Right lobe of liver (tissue), 6 donors: Measurements from ENCODE around the gene PSD4. TPM values are rescaled to one million over a fixed set of nuclear protein-coding genes. Genes with fewer than 3 reads are reported as not detected.

Source experiments
- ATAC-seq, 4 donors: fragments of 200-7000 bp; cut with Tn5 transposase; one replicate each; pipeline ENCODE4 v1.9.1; 2020; ENCODE audit warnings: mild to moderate bottlenecking in 4 of 4, moderate library complexity in 4 of 4
- DNase-seq, 3 donors: peaks; one replicate each; pipeline ENCODE4 v3.0.0-alpha.2; 2020
- H3K27ac ChIP-seq, 3 donors: fragments of 200-600 bp; one replicate each; pipeline ENCODE4 v1.8.0; 2022
- H3K27me3 ChIP-seq, 2 donors: fragments of 200-600 bp; one replicate each; pipeline ENCODE4 v1.8.0; 2022
- H3K36me3 ChIP-seq, 4 donors: fragments of 200-600 bp; sonication (generic) in 1 of 4; one replicate each; pipeline versions ENCODE4 v1.5.1 to v1.8.0; 2017 to 2022; ENCODE audit warnings: control low read depth in 1 of 4
- H3K4me1 ChIP-seq, 4 donors: fragments of 200-600 bp; sonication (generic) in 1 of 4; one replicate each; pipeline versions ENCODE4 v1.5.1 to v1.8.0; 2017 to 2022; ENCODE audit warnings: control low read depth in 1 of 4
- H3K4me3 ChIP-seq, 3 donors: fragments of 200-600 bp; one replicate each; pipeline ENCODE4 v1.8.0; 2022
- H3K9me3 ChIP-seq, 4 donors: fragments of 200-600 bp; sonication (generic) in 1 of 4; one replicate each; pipeline versions ENCODE4 v1.5.1 to v1.8.0; 2017 to 2022; ENCODE audit warnings: control low read depth in 1 of 4
- CTCF ChIP-seq, 4 donors: fragments of 200-600 bp in 3 of 4; fragments of 450-650 bp in 1 of 4; IDR thresholded peaks; one replicate each; pipeline versions ENCODE4 v1.5.1 to v1.8.0; 2016 to 2022; ENCODE audit warnings: antibody characterized with exemption in 4 of 4, mild to moderate bottlenecking in 2 of 4
- POLR2A ChIP-seq: fragments of 450-650 bp; IDR thresholded peaks from one replicate; pipeline ENCODE4 v1.6.1; 2017; ENCODE audit warnings: antibody characterized with exemption, mild to moderate bottlenecking
- WGBS: methylation state at CpG from one replicate; pipeline ENCODE4 v1.1.6; 2018; ENCODE audit warnings: low coverage, low lambda C conversion rate; ENCODE audit not compliant: insufficient coverage; ENCODE audit errors: missing lambda C conversion rate; 5-methylcytosine and 5-hydroxymethylcytosine counted together
- intact Hi-C, 2 donors: fragments of 100-400 bp; cut with DNase I; formaldehyde crosslinking; loops; one replicate each; pipeline versions ENCODE4 v1.11.2 to v1.14.1; 2022
- total RNA-seq, 6 experiments: library from RNA; depleted of rRNA in 2 of 6; stranded (reverse); fragments of >200 nt in 2 of 6; fragmentation: NEBNext Ultra II Directional in 3 of 6; extraction: Animal tissue kit (Norgen Biotek cat#: 25700) in 3 of 6; gene quantifications; one replicate each; pipeline versions ENCODE4 v1.1.0 to v1.2.4, GENCODE V29; 2016 to 2023
- donor health status: DM: no; HTN: yes; CAD: no.
- donor health status: DM: no; HTN: no; CAD: no.
- donor health status: DM: no; HTN: no; CAD: no.
- donor health status: DM: no; HTN: yes; CAD: no.
- donor health status: DM: no; HTN: yes; CAD: no.

PSD4 gene
- total RNA-seq, 6 experiments from 2014 or later: 38.0 to 77.8 (median 58.7) TPM

DNA sequence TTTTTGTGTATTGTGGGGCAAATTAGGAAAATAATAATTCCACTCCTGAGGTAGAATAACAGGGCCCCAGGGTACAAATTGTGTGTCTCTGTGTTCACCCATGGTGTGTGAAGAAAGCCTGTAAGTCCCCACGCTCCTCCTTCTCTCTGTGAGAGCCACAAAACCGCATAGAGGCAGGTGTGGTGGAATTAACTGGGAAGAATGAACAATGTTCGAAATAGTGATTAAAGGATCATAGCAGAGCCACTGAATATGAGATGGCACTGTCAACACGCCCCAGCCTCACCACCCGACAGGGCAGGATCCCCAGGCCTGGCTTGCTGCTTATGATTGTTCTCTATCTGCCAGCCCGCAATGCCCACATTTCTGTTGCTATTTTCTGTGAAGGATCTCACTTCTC is 32.3 kb upstream of the PSD4 start:
- DNase-seq (no peak), ATAC-seq (no peak)
- Histone ChIP-seq H3K4me1 (no peaks in the 10 kb centered on the region), H3K4me3 (no peak overlapping the region), H3K27me3 (no peaks in the 10 kb centered on the region), H3K27ac (no peak overlapping the region), H3K36me3 (no peaks in the 10 kb centered on the region), H3K9me3 (no peaks in the 10 kb centered on the region)
- TF ChIP-seq POLR2A: no peak
- no peak for TF ChIP-seq CTCF (IDR thresholded peaks at IDR 0.05)
- intact Hi-C loops: no loop called here
- WGBS: 96% methylated on average over 2 of the region's 6 CpGs

DNA sequence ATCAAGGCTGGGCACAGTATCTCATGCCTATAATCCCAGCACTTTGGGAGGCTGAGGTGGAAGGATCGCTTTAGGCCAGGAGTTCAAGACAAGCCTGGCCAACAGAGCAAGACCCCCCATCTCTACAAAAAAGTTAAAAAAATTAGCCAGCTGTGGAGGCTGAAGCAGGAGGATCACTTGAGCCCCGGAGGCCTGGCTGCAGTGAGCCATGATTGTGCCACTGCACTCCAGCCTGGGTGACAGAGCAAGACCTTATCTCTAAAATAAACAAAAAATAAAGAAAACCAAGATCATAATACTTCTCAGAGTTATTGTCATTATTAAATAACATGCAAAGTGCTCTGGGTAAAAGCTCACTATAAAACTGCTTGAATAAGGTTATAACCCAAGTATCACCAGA is 31.5 kb upstream of the PSD4 start:
- no peaks in the 10 kb centered on the region for H3K36me3 ChIP-seq
- WGBS: 96% methylated on average over 2 of the region's 2 CpGs
- no peak for TF ChIP-seq CTCF (IDR thresholded peaks at IDR 0.05)
- TF ChIP-seq POLR2A: no peak
- intact Hi-C loops: no loop called here
- H3K27ac ChIP-seq: no peak overlapping the region
- no peak for DNase-seq
- no peak for ATAC-seq
- no peaks in the 10 kb centered on the region for H3K4me1 ChIP-seq
- H3K9me3 ChIP-seq: no peaks in the 10 kb centered on the region
- H3K4me3 ChIP-seq: no peak overlapping the region
- no peaks in the 10 kb centered on the region for H3K27me3 ChIP-seq

DNA sequence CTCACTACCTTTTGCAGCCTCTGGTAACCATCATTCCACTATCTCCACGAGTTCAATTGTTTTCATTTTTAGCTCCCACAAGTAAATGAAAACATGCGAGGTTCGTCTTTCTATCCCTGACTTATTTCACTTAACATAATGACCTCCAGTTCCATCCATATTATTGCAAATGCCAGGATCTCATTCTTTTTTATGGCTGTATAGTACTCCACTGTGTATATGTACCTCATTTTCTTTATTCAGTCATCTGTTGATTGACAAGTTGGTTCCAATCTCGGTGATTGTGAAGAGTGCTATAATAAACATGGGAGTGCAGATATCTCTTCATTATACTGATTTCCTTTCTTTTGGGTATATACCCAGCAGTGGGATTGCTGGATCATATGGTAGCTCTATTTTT is 29.5 kb upstream of the PSD4 start:
- Histone ChIP-seq H3K36me3 (no peaks in the 10 kb centered on the region), H3K27me3 (no peaks in the 10 kb centered on the region), H3K4me3 (no peak overlapping the region), H3K4me1 (peaks cover 0 to 2% (median under 1%) of the 10 kb centered on the region in 4 donors), H3K9me3 (no peaks in the 10 kb centered on the region), H3K27ac (no peak overlapping the region)
- 50% methylated on average over 4 of the region's 4 CpGs for WGBS
- DNase-seq (no peak), ATAC-seq (no peak)
- intact Hi-C loops: no loop called here
- no peak for TF ChIP-seq CTCF (IDR thresholded peaks at IDR 0.05)
- TF ChIP-seq POLR2A: no peak

DNA sequence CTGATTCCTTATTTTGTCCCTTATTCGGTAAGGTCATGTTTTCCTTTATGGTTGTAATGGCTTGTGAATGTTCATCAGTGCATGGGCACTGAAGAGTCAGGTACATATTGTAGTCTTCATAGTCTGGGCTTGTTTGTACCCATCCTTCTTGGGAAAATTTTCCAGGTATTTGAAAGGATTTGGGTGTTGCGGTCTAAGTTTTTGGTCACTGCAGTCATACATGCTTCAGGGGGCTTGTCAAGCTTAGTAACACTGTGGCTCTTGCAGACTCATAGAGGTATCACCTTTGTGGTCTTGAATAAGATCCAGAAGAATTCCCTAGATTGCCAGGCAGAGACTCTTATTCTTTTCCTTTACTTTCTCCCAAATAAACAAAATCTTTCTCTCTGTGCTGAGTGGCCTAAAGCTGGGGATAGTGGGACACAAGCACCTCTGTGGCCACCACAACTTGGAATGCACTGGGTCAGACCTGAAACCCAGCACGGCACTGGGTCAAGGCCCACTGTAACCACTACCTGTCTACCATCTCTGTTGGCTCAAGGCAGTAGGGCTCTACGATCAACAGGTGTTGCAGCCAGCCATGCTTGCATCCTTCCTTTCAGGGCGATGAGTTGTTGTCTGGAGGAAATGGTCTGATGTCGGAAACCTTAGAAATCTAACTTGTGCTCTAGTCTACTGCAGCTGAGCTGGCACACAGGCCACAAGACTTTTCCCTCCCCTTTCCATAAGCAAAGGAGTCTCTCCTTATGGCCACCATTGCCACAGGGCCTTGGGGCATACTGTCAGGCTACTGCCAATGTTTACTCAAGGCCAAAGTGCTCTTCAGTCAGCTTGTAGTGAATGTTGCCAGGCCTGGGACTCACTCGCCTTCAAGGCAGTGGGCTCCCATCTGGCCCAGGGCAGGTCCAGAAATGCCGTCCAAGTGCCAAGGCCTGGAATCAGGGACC is 24.9 kb upstream of the PSD4 start:
- no peak for DNase-seq
- peak in 2 of 4 donors; percentile 19 to 28 for ATAC-seq
- Histone ChIP-seq H3K4me1 (peaks cover 0 to 20% (median 3%) of the 10 kb centered on the region in 4 donors), H3K9me3 (no peaks in the 10 kb centered on the region), H3K36me3 (no peaks in the 10 kb centered on the region), H3K4me3 (no peak overlapping the region), H3K27me3 (no peaks in the 10 kb centered on the region), H3K27ac (peak overlapping the region in 1 of 3 donors; percentile 39)
- intact Hi-C loops: no loop called here
- WGBS: 33% methylated on average over 2 of the region's 8 CpGs
- no peak for TF ChIP-seq POLR2A
- TF ChIP-seq CTCF (IDR thresholded peaks at IDR 0.05): no peak
